NOMO-1 treated with dmso at 0.1 percent for 144 hours (cell line): ENCODE measurements around the gene TMEM62.
"Not testable (repeated sequence)": the region's sequence is repeated elsewhere in the genome, so short reads cannot be mapped to it uniquely, and the experiment has no call there.

Experiments
- DNase-seq: peaks from one replicate; lab custom pipeline; 2025; ENCODE audit not compliant: unreplicated experiment; lab: John Stamatoyannopoulos, UW

TMEM62 gene

DNA sequence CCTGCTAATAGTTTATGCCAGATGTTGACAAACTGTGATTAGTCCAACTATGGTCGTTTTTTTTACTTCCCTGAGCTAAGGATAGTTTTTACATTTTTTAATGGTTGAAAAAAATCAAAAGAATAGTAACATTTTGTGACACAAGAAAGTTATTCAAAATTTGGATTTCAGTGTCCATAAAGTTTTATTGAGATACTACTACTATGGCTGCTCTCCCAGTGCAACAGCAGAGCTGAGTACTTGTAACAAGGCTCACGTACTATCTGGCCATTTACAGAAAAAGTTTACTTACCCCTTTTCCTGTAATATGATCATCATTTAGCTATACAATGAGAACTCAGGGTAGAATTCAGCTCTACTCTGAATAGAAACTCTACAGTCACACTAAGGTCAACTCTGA, 11.5 kb upstream of the TMEM62 start:
- no peak for DNase-seq

DNA sequence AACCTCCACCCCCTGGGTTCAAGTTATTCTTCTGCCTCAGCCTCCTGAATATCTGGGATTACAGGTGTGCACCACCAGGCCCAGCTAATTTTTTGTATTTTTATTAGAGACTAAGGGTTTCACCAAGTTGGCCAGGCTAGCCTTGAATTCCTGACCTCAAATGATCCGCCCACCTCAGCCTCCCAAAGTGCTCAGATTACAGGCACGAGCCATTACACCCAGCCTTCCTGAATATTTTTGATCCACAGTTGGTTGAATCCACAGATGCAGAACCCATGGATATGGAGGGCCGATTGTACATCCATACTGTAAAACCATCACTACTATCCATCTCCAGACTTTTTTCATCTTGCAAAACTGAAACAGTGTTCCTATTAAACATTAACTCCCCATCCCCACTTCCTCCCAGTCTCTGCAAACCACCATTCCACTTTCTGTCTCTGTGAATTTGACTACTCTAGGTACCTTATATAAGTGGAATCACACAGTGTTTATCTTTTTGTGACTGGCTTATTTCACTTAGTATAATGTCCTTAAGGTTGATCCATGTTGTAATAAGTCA, 8.2 kb upstream of the TMEM62 start:
- DNase-seq = no peak

DNA sequence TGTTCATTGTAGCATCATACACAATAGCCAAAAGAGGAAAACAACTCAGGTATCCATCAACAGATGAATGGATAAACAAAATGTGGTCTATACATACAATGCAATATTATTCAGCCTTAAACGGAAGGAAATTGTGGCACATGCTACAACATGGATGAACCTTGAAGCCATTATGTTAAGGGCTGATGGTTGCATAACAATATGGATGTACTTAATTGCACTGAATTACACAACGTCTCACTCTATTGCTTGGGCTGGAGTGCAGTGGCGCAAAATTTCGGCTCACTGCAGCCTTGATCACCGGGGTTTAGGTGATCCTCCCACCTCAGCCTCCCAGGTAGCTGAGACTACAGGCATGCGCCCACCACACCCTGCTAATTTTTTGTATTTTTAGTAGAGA, 7.0 kb upstream of the TMEM62 start:
- peak; percentile 53 for DNase-seq

DNA sequence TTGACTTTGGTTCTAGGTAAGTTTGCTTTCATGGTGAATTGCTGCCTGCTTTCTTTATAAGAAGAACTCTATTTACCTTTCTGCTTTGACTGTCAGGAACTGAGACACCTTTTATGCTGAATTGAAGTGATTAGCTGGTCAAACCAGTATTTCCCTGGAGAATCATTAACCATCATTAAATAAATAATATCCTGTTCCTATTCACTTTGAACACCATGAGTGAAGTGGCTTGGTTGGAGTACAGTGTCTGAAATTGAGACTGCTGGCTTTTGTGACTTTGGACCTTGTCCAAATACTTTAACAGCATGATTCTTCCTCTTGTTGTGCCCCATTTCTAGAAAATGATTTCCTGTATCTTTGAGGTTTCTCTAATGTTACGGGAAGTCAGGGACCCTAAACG, 5.6 kb upstream of the TMEM62 start:
- DNase-seq = no peak

DNA sequence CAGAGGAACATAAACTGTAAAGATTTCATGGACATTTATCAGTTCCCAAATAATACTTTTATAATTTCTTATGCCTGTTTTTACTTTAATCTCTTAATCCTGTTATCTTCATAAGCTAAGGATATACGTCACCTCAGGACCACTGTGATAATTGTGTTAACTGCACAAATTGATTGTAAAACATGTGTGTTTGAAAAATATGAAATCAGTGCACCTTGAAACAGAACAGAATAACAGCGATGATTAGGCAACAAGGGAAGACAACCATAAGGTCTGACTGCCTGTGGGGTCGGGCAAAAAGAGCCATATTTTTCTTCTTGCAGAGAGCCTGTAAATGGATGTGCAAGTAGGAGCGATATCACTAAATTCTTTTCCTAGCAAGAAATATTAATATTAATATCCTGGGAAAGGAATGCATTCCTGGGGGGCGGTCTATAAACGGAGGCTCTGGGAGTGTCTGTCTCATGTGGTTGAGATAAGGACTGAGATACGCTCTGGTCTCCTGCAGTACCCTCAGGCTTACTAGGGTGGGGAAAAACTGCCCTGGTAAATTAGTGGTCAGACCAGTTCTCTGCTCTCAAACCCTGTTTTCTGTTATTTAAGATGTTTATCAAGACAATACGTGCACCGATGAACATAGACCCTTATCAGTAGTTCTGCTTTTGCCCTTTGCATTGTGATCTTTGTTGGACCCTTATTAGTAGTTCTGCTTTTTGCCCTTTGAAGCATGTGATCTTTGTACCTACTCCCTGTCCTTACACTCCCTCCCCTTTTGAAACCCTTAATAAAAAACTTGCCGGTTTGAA, 5.0 kb upstream of the TMEM62 start:
- not testable (repeated sequence) for DNase-seq

DNA sequence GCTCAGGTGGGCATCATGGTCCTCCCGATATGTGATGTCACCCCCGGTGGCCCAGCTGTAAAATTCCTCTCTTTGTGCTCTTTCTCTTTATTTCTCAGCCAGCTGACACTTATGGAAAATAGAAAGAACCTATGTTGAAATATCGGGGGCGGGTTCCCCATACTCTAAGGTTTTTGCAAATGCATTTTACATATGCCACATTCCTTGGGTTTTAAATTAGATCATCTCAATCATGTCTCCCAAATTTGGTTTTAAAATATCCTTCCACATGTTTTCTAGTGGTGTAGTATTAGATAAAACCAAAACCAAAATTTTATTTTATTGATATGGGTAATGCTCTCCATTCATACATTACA, 4.4 kb upstream of the TMEM62 start:
- DNase-seq = no peak

DNA sequence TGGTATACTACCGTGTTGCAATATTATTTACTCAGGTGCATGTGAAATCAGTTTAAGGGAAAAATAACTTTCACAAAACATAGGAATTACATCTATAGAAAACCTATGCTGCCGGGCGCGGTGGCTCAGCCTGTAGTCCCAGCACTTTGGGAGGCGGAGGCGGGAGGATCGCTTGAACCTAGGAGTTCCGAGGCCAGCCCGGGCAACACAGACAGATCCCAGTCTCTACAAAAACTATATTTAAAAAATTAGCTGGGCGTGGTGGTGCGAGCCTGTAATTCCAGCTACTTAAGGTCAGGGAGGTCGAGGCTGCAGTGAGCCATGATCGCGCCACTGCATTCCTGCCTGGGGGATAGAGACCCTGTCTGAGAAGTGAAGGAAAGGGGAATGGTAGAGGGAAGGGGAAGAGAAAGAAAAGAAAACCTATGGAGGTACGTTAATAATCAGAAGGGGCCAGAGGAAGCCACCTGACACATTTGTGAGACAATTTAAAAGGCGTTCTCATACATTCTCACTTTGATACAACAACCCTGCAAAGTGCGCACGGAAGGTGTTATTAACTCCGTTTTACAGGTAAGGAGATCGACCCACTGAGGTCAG, 456 bp upstream of the TMEM62 start:
- no peak for DNase-seq

DNA sequence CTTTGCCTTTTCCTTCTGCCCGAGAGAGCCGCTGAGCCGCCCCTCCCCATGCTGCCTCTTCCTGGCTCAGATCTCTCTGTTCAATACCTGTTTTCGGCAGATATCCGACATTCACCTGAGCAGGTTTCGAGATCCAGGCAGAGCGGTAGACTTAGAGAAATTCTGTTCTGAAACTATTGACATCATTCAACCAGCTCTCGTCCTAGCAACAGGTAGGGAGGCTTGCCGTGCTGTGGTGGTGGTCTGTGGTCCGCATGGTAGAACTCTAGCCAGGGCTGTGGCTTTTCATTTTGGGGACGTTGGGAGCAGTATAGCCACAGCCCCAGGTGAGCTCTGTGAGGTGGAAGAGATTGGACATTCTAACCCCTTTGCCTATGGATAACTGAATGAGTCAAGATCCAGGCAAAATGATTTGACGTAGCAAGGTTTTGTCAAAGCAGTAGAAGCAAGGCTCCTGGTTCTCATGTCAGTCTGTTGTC, 810 bp downstream of the TMEM62 start:
- no peak for DNase-seq

DNA sequence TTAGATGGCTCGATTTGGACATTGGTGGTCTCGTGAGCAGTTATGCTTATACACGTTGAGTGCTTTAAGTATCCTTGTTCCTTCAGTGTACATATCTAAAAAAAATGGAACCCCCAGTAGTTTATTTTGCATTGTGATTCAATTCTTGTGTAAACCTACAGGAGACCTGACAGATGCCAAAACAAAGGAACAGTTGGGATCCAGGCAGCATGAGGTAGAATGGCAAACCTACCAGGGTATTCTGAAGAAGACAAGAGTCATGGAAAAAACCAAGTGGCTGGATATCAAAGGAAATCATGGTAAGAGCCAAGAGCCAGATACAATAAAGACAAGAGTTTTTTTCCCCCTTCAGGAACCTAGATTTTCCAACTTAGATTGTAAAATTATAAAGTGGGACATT, 2.0 kb downstream of the TMEM62 start:
- DNase-seq = no peak

DNA sequence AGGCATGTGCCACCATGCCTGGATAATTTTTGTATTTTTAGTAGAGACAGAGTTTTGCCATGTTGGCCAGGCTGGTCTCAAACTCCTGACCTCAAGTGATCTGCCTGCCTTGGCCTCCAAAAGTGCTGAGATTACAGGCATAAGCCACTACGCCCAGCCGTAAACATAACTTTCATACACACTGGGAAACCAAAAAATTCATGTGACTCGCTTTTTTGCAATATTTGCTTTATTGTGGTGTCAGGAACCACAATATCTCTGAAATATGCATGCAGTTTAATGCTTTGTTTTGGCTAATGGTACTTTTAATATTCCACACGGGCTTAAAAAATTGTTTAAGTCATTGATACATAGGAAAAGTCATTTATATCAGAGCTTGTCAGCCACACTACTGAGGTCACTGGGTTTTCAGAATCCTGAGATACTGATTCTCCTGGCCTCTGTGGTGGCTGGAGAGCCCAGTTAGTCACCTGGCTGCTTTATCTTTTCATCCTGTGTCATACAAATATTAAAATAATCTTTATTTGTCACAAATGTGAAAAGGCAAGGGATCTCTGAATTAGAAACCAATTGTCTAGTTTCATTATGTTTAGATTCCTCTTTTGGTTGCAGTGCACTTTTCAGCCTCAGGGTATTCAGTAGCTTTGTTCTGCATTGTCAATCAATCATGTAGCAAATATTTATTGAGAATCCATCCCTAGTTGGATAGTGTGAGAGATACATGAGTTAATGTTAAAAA, 10.0 kb downstream of the TMEM62 start:
- DNase-seq = no peak

DNA sequence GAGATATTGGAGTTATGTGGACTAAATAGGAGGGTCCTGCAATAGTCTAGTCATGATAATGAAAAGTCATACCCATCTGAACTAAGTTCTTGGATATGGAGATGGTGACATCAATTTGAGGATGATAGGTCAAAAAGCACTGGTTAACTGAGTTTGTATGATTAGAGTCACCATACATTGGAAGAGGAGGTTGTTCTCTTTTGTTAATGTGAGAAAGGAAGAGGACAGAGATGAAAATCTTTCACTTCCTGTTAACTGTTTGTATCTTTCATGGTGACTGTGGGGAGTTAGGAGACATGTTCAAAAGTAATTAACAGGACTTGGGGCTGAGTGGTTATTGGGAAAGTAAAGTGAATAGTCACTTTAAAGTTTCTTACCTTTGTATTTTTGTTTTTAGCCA, 11.1 kb downstream of the TMEM62 start:
- DNase-seq = peak; percentile 30

DNA sequence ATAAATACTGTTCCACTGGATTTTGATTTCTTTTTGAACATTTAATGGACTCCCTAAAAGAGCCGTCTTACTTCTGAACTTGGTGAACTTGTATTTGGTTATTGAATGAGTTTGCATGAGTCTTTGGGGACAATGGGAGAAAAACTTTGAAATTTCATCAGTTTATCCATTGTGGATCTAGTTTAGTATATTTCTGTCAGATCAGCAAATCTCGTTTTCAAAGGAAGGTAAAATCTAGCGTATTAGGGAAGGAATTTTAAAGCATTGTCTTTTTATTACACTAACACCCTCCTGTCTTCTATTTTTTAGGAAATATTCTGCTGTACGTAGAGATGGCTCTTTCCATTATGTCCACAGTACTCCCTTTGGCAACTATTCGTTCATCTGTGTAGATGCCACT, 12.8 kb downstream of the TMEM62 start:
- DNase-seq = no peak

DNA sequence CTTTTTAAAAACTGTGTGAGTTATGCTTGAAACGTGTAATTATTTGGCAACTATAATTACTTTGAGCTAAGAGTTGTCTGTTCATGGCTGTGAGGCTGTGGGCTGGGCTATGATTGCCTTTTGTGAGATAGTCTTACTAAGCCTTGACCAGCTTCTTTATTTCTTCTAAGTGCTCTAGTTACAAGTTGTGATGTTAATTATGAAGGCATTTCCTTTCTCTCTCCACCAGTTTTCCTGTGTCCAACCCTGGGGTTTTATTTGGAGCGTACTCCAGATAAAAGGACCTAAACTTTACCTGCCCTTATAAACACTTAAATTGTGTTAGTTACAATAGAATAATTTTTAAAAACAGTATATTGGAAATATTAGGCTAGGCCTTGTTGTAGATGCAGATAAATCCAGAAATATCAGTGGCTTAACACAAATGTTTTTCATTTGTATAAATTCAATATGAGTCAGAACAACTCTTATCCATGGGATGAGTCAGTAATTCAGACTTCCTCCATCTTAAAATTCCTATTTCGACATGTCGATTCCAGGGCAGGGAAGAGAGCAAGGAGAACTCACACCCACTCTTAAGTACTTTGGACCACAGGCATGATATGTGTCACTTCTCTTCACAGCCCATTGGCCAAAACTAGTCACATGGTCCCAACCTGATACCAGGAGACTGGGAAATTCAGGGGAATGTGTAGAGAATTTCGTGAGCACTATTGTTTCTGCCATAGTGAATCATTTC, 17.0 kb downstream of the TMEM62 start:
- DNase-seq = no peak

DNA sequence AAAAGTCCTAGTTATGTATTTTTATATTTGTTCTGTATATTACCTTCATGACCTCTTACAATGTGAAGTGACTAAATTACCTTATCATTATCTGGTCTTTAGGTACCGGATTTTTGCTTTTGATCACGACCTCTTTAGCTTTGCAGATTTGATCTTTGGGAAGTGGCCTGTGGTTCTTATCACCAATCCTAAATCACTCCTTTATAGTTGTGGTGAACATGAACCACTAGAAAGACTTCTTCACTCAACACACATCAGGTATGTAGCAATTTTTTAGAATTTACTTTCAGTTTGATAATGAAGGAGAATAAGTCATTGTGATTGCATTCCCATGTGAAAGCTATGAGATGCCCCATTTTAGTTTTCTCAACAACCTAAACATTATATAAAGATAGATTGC, 18.3 kb downstream of the TMEM62 start:
- no peak for DNase-seq

DNA sequence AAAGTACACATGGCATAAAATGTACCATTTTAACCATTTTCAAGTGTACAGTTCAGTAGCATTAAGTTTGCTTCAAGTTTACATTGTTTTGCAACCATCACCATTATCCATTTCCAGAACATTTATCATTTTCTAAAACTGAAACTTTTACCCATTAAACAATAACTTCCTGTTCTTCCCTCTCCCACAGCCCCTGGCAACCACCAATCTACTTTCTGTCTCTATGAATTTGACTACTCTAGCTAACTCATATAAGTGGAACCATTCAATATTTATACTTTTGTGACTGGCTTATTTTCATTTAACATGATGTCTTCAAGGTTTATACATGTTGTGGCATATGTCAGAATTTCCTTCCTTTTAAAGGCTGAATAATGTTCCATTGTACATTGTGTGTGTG, 19.9 kb downstream of the TMEM62 start:
- no peak for DNase-seq

DNA sequence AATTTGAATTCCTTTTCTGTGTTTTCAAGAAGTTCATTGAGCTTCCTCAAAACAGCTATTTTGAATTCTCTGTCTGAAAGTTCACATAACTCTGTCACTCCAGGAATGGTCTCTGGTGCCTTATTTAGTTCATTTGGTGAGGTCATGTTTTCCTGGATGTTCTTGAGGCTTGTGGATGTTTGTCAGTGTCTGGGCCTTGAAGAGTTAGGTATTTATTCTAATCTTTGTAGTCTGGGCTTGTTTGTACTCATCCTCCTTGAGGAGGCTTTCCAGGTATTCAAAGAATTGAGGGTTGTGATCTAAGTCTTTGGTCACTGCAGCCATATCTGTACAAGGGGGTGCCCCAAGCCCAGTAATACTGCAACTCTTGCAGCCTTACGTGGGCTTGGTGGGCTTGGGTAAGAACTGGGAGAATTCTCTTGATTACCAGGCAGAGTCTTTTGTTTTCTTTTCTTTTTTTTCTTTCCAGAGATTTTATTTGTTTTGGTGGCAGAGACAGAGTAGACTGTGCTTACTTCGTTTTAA, 32.5 kb downstream of the TMEM62 start:
- no peak for DNase-seq

DNA sequence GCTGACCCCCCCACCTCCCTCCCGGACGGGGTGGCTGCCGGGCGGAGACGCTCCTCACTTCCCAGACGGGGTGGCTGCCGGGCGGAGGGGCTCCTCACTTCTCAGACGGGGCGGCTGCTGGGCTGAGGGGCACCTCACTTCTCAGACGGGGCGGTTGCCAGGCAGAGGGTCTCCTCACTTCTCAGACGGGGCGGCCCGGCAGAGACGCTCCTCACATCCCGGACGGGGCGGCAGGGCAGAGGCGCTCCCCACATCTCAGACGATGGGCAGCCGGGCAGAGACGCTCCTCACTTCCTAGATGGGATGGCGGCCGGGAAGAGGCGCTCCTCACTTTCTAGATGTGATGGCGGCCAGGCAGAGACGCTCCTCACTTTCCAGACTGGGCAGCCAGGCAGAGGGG, 33.9 kb downstream of the TMEM62 start:
- not testable (repeated sequence) for DNase-seq

DNA sequence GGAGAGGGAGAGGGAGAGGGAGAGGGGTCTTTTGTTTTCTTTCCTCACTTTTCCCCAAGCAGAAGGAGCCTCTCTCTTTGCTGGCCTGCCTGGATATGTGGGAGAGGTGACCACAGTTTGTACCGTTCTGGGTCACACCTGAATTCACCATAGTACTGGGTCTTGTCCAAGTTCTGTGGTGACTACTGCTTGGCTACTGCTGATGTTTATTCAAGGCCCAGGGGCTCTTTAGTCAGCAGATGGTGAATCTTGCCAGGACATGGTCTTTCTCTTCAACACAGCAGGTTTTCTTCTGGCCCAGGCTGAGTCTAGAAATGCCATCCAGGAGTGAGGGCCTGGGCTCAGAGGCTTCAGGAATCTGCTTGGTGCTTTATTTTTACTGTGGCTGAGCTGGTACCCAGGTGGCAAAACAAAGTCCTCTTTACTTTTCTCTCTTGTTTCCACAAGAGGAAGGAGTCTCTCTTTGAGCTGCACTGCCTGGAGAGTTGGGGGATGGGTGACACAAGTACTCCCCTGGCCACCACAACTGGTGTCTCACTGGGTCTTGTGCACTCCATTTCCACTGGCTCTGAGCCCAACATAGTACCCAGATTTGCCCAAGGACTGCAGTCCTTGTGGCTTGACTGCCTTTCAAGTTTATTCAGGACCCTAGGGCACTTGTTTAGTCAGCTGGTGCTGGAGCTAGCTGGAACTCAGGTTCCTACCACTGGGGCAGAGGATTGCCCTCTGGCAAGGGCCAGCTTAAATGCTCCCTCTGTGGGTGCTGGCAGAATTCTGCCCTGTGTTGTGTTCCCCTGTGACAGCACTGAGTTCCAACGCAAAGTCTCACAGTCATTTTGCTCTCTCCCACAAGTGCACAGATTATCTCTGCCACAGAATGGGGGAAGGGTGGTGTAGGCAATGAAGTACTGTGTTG, 35.1 kb downstream of the TMEM62 start:
- no peak for DNase-seq

DNA sequence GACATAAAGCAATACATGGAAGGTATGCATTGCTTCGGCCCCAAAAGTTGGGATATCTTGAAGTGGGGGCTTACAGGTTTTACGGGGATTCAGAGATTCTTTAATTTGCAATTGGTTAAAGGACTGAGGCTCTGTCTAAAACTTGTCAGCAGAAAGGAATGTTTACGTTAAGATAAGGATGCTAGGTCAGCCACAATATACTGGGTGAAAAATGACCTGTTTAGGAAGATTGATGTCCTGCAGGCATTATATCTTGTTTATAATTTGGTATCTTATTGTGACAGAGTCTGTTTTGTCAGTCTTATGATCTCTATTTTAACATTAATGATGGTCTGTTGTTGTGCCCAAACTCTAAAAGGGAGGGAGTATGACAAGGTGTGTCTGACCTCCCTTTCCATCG, 36.5 kb downstream of the TMEM62 start:
- no peak for DNase-seq
